ENCODE measurements around the gene SCUBE2. TPM values are rescaled to one million over a fixed set of nuclear protein-coding genes. Genes with fewer than 3 reads are reported as not detected.

SCUBE2 gene
- total RNA-seq, 1 donor from 2014 or later = 1.2 TPM

GRCh38 chr11:9082575-9082974 lies 8.8 kb downstream of the SCUBE2 start:
- Mint-ChIP-seq H3K27me3 (peaks cover 11% of the 10 kb centered on the region), H3K27ac (no peak overlapping the region), H3K36me3 (ENCODE audit: insufficient read depth) (no peaks in the 10 kb centered on the region), H3K4me1 (ENCODE audit: low read depth) (no peaks in the 10 kb centered on the region), H3K9me3 (ENCODE audit: low read depth) (no peaks in the 10 kb centered on the region), H3K4me3 (ENCODE audit: low read depth) (no peak overlapping the region)
- DNase-seq (ENCODE audit: low spot score, unreplicated experiment) = no peak
- TF ChIP-seq CTCF (IDR thresholded peaks at IDR 0.05; ENCODE audit: unreplicated experiment) = no peak

- Mint-ChIP-seq H3K4me3 (ENCODE audit: low read depth) (no peak overlapping the region), H3K4me1 (ENCODE audit: low read depth) (no peaks in the 10 kb centered on the region)
Measured at GRCh38 chr11:9081153-9081552, 10.2 kb downstream of the SCUBE2 start.

GRCh38 chr11:9078113-9079086 lies 13.0 kb downstream of the SCUBE2 start:
- no peak for DNase-seq (ENCODE audit: low spot score, unreplicated experiment)
- Mint-ChIP-seq H3K27me3 (peaks cover 24% of the 10 kb centered on the region), H3K4me3 (ENCODE audit: low read depth) (no peak overlapping the region), H3K27ac (no peak overlapping the region), H3K9me3 (ENCODE audit: low read depth) (no peaks in the 10 kb centered on the region), H3K4me1 (ENCODE audit: low read depth) (no peaks in the 10 kb centered on the region), H3K36me3 (ENCODE audit: insufficient read depth) (no peaks in the 10 kb centered on the region)
- no peak for TF ChIP-seq CTCF (IDR thresholded peaks at IDR 0.05; ENCODE audit: unreplicated experiment)

More at GRCh38 chr11:9081153-9081552, 10.2 kb downstream of the SCUBE2 start:
- no peak for DNase-seq (ENCODE audit: low spot score, unreplicated experiment)
- no peaks in the 10 kb centered on the region for H3K9me3 Mint-ChIP-seq (ENCODE audit: low read depth)
- TF ChIP-seq CTCF (IDR thresholded peaks at IDR 0.05; ENCODE audit: unreplicated experiment) = no peak
- no peak overlapping the region for H3K27ac Mint-ChIP-seq
- peaks cover 12% of the 10 kb centered on the region for H3K27me3 Mint-ChIP-seq
- H3K36me3 Mint-ChIP-seq (ENCODE audit: insufficient read depth) = no peaks in the 10 kb centered on the region

GRCh38 chr11:9077164-9077563 lies 14.2 kb downstream of the SCUBE2 start:
- H3K27me3 Mint-ChIP-seq = peaks cover 24% of the 10 kb centered on the region
- no peak for DNase-seq (ENCODE audit: low spot score, unreplicated experiment)
- no peaks in the 10 kb centered on the region for H3K9me3 Mint-ChIP-seq (ENCODE audit: low read depth)
- H3K36me3 Mint-ChIP-seq (ENCODE audit: insufficient read depth) = no peaks in the 10 kb centered on the region
- no peak for TF ChIP-seq CTCF (IDR thresholded peaks at IDR 0.05; ENCODE audit: unreplicated experiment)
- no peak overlapping the region for H3K27ac Mint-ChIP-seq
- no peaks in the 10 kb centered on the region for H3K4me1 Mint-ChIP-seq (ENCODE audit: low read depth)
- no peak overlapping the region for H3K4me3 Mint-ChIP-seq (ENCODE audit: low read depth)

- no peak for DNase-seq (ENCODE audit: low spot score, unreplicated experiment)
- H3K27ac Mint-ChIP-seq = no peak overlapping the region
- H3K9me3 Mint-ChIP-seq (ENCODE audit: low read depth) = no peaks in the 10 kb centered on the region
- no peaks in the 10 kb centered on the region for H3K36me3 Mint-ChIP-seq (ENCODE audit: insufficient read depth)
- H3K4me3 Mint-ChIP-seq (ENCODE audit: low read depth) = no peak overlapping the region
- no peak for TF ChIP-seq CTCF (IDR thresholded peaks at IDR 0.05; ENCODE audit: unreplicated experiment)
- no peaks in the 10 kb centered on the region for H3K4me1 Mint-ChIP-seq (ENCODE audit: low read depth)
- peaks cover 24% of the 10 kb centered on the region for H3K27me3 Mint-ChIP-seq
Measured at GRCh38 chr11:9076661-9077060, 14.7 kb downstream of the SCUBE2 start.

Measured in progenitor cell of endocrine pancreas (in vitro differentiated cells).